Brain pericyte (primary cell): ENCODE results near the gene OPRL1.
"Not testable (repeated sequence)": the region's sequence is repeated elsewhere in the genome, so short reads cannot be mapped to it uniquely, and the experiment has no call there.

Experiments
- DNase-seq: peaks from one replicate; pipeline ENCODE4 v3.0.0-alpha.2; 2012; ENCODE audit warnings: low read depth, low spot score

The OPRL1 gene

DNA sequence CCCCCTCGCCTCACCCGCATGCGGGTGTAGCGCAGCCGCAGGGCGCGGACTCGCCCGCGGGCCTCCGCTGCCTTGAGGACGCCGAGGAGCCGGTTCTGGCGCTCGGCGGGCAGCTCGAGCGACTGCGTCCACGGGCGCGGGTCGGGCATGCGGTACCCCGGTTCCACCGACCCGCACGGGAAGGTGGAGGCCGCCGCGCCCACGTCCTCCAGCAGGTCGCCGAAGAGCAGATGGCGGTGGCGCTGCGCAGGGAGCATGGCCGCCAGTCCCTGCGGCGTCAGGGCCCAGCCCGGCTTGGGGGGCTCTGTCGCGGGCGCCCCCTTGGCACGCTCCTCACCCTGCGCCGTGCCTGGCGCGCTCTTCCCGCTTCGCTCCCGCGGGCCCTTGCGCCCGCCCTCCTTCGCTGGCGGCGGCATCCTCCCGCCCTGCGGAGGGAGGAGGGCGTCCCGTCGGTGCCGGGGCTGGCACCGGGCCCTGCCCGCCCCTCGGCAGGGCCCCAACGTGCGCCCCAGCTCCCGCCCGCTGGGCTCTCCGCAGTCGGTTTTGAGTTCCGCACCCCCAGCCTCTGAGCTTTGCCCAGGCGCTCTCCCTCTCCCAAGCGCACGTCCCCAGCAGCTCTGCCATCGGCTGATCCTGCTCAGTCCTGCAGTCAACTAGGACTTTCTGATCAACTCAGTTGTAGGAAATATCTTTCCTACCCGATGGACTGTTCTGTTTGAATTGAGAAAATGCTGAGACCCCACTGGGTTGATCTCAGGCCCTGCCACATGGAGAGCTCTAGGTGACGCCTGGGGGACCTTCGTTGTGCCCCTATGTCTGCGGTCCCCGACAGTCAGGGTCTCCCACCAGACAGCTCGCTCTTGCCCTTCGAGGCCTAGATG is 4.2 kb downstream of the OPRL1 start, which contains the start of gene LKAAEAR1:
Gene LKAAEAR1, minus strand, starts transcription at position 595 of the 881 bp plus-strand sequence. Its CDS starts 179 bp downstream, at position 416.
- no peak for DNase-seq

DNA sequence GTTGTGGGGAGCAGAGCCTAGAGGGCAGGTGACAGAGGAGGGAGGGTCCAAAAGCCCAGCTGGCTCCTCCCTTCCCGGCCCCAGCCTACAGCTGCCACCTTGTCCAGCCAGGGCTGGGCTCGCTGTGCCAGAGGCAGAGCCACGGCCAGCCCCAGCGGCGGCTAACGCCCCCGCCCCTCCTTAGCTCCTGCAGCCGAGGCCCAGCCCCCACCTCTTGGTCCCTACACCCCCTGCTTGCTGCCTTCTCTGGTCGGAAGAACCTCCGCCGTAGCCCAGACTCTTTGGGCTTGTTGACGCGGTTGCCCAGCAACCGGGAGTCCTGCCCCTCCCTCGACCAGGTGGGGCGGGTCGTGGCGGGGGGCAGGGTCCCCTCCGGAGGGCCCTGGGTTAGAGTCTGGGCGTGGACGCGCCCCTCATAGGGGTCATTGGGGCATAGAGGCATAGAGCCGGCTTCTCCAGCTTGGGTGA is 4.8 kb downstream of the OPRL1 start:
- no peak for DNase-seq

DNA sequence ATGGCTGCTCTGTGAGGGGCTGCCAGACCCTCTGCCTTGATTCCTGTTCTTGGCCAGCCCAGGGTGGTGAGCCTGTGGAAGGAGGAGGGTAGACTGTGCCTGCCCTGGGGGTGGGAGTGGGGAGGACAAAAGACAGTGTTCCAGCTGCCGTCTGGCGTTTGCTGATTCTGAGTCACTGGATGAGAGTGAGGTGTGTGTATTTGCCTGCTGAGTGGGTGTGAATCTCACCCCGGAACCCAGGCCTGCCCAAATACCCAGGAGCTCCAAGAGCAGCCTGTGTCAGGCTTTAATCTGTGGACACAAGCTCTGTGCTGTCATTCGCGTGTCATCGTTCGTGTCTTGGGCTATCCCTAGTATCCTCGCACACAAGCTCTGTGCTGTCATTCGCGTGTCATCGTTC is 6.9 kb downstream of the OPRL1 start:
- DNase-seq: no peak

DNA sequence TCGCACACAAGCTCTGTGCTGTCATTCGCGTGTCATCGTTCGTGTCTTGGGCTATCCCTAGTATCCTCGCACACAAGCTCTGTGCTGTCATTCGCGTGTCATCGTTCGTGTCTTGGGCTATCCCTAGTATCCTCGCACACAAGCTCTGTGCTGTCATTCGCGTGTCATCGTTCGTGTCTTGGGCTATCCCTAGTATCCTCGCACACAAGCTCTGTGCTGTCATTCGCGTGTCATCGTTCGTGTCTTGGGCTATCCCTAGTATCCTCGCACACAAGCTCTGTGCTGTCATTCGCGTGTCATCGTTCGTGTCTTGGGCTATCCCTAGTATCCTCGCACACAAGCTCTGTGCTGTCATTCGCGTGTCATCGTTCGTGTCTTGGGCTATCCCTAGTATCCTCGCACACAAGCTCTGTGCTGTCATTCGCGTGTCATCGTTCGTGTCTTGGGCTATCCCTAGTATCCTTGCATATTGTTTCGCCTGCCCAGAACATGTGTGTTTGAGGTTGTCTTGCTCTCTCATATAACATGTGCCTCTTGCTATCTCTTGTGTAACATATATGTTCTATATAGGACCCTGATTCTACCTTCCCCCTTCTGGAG is 7.4 kb downstream of the OPRL1 start:
- DNase-seq: not testable (repeated sequence)

DNA sequence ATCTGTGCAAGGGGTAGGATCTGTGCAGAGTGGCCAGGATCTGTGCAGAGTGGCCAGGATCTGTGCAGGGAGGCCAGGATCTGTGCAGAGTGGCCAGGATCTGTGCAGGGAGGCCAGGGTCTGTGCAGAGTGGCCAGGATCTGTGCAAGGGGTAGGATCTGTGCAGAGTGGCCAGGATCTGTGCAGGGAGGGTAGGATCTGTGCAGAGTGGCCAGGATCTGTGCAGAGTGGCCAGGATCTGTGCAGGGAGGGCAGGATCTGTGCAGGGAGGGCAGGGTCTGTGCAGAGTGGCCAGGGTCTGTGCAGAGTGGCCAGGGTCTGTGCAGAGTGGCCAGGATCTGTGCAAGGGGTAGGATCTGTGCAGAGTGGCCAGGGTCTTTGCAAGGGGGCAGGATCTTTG is 8.7 kb downstream of the OPRL1 start:
- DNase-seq: not testable (repeated sequence)

DNA sequence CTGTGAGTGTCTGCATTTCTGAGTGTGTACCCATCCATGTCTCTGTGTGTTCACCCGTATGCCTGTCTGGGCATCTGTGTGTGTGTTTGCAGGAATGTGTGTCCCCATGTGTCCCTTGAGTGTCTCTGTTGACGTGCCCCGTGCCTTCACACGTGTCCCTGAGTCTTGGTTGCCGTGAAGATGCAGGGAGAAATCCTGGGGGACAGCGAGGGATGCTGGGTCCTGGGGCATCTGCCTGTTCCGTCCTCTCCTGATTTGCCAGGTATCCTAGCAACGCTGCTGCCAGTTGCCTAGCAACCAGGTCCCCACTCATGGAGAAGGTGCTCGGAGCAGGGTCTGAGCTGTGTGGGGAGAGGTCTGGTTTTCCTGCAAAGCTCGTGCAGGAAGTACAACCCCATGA is 10.3 kb downstream of the OPRL1 start:
- no peak for DNase-seq

DNA sequence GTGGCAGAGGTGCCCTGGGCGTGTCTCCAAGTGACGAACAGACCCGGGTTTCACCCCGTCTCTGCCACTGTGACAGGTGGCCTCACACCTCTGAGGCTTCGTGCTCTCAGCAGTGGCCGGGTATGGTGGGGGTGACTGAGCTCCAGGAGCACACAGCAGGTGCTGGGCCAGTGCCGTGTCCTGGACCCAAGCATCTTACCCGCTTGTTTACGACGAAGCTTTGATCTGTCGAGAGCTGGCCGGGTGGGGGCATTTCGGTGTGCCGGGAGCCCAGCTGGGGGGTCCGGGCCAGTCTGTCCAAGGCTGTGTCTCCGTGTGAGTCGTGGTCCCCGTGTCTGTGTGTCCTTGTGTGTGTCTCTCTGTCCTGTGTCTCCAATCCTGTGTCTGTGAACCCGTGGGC is 11.5 kb downstream of the OPRL1 start:
- DNase-seq: no peak

DNA sequence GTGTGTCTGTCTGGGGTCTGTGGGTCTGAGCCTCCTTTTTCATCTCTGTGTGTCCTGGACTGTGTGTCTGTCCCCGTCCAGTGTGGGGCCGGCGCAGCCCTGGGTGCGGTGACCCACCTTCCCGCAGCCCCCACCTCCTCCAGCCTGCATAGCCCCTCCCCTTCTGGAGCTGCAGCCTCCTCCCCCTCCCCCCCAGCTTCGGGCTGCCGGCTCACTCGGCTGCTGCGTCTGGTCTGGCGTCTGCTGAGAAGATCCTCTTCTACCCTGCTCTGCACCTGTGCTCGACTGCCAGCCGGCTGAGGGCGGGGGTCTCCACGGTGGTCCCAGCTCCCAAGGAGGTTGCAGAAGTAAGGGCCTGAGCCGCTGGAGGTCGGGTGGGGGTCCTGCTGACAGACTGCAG is 11.9 kb downstream of the OPRL1 start:
- DNase-seq: no peak

DNA sequence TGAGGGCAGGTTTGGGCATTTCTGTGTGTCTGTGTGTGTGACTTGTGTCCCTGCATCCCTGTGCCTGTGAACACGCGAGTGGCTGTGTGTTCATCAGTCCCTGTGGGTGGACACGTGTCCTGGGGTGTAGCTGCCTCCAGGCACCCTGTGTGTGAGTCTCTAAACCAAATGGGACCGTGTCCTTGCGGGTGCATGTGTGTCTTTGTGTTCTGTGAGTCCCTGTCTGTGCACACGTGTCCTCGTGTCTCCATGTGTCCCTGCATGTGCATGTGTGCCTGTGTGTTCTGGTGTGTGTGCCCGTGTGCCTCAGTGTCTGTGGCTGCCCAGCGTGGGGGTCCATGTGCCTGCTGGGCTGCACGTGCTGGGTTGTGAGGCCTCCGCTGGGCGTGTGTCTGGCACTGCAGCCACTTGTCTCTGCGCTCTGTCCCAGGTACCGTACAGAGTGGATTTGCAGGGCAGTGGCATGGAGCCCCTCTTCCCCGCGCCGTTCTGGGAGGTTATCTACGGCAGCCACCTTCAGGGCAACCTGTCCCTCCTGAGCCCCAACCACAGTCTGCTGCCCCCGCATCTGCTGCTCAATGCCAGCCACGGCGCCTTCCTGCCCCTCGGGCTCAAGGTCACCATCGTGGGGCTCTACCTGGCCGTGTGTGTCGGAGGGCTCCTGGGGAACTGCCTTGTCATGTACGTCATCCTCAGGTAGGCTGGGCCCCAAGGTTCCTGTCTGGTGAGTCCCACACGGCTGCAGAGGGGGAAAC is 12.6 kb downstream of the OPRL1 start:
- DNase-seq: no peak

DNA sequence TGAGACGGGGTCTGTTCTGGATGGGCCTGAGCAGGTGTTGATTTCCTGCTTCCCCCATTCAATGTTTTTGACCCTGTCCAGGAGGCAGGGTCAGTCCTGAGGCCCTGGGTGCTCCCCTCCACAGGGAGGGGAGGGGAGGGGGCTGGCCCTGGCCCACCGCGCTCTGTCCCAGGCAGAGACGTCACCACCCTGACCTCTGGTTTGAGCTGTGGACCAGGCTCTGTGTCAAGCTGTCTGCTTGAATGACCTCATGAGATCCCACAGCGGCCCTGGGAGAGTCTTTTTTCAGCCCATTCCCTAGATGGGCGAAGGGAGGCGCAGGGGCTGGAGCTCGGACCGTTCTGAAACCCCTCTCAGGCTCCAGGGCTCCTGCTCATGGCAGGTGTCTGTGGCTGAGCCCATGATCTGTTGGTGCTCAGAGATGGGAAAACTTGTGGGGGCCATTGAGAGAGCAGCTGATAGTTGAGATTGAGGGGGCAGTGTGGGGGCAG is 13.2 kb downstream of the OPRL1 start:
- no peak for DNase-seq

DNA sequence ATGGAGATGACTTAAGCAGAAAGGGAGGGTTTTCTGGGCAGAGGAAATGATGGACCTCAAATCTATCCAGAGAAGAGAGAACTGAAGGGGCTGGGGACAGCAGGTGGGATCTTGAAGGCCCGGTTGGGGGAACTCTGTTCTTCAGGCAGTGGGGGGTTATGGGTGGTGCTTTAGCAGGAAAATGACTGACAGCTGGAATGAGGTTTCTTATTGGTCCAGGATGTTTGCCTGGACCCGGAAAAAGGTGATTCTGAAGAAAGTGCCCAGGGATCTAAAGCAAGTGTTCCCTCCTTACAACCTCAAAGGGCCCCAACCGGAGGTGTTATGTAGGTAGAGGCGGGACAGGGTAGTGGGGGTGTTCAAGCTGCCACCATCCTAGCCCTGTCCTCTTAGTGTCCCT is 15.6 kb downstream of the OPRL1 start:
- no peak for DNase-seq

DNA sequence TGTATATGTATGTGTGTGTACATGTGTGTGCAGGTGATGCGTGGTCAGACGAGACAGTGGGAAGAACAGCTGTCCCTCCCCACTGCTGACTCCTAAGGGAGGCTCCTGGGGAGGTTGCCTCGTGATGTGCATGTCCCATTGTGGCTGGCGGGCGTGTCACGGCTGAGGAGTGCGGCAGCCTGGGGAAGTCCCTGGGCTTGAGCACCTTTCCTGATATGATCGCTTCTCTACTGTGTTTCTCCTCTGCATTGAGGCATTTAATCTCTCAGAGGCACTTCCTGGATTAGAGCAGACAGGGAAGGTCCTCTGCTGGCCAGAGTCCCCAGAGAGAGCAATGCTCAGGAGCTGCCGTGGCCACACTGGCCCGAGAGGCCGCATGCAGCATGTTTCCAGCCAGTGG is 16.0 kb downstream of the OPRL1 start:
- DNase-seq: no peak

DNA sequence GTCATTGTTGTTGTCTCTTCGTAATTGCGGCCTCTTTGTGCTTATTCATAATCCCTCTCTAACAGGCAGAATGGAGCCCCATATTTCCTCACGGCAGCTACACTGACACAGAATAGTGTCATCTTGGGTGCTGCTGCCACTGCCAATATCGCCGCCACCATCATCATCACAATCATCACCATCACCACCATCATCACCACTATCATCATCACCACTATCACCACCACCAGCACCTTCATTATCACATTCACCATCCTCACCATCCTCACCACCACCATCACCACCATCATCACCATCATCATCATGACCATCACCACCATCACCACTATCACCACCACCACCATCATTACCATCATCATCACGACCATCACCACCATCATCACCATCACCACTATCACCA is 16.7 kb downstream of the OPRL1 start:
- DNase-seq: no peak

DNA sequence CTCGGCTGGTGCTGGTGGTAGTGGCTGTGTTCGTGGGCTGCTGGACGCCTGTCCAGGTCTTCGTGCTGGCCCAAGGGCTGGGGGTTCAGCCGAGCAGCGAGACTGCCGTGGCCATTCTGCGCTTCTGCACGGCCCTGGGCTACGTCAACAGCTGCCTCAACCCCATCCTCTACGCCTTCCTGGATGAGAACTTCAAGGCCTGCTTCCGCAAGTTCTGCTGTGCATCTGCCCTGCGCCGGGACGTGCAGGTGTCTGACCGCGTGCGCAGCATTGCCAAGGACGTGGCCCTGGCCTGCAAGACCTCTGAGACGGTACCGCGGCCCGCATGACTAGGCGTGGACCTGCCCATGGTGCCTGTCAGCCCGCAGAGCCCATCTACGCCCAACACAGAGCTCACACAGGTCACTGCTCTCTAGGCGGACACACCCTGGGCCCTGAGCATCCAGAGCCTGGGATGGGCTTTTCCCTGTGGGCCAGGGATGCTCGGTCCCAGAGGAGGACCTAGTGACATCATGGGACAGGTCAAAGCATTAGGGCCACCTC is 18.7 kb downstream of the OPRL1 start:
- no peak for DNase-seq

DNA sequence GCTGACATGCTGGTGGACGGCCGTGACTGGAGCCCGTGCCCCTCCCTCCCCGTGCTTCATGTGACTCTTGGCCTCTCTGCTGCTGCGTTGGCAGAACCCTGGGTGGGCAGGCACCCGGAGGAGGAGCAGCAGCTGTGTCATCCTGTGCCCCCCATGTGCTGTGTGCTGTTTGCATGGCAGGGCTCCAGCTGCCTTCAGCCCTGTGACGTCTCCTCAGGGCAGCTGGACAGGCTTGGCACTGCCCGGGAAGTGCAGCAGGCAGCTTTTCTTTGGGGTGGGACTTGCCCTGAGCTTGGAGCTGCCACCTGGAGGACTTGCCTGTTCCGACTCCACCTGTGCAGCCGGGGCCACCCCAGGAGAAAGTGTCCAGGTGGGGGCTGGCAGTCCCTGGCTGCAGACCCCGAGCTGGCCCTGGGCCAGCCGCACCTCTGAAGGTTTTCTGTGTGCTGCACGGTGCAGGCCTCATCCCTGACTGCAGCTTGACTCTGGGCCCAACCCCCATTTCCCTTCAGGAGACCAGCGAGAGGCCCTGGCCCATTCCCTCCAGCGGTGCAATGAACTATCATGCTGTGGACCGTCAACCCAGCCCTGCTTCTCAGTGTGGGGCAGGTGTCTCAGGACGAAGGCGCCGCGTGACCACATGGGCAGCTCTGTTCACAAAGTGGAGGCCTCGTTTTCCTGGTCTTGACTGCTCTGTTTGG is 19.4 kb downstream of the OPRL1 start:
- no peak for DNase-seq

DNA sequence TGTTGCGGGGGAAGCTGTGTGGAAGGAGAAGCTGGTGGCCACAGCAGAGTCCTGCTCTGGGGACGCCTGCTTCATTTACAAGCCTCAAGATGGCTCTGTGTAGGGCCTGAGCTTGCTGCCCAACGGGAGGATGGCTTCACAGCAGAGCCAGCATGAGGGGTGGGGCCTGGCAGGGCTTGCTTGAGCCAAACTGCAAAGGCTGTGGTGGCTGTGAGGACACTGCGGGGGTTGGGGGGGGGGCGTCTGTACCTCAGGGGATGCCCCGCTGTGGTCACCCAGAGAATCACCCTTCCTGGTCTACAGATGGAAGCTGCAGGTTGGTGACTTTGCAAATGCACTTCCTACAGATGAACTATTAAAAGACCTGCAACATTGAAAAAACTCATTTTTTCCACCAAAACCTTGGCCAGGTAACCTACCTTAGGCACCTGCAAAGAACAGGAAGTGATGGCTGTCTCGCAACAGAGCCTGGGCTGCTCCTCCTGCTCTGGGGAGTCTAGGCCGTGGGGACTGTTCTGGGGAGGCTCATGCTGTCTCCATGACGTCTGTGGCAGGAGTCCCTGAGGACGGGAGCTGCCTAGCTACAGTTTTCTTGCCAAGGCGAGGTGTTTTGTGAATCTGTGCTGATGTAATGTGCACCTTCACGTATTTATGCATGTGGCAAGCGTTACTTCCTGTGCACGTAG is 20.1 kb downstream of the OPRL1 start:
- DNase-seq: no peak

DNA sequence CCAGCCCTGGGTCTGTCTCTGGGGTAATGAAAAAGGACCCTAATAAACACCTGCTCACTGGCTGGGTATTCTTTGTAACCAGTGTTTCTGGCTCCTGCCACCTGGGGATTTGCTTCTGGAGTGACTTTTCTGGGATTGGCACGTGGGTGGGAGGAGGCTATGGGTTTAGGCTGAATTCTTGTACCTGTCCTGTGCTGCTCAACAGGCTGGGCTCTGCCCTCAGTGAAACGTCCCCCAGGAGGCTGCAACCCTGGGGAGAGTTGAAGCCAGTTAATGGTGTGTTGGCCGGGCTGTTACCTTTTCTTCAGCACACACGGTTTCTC is 20.6 kb downstream of the OPRL1 start:
- no peak for DNase-seq

DNA sequence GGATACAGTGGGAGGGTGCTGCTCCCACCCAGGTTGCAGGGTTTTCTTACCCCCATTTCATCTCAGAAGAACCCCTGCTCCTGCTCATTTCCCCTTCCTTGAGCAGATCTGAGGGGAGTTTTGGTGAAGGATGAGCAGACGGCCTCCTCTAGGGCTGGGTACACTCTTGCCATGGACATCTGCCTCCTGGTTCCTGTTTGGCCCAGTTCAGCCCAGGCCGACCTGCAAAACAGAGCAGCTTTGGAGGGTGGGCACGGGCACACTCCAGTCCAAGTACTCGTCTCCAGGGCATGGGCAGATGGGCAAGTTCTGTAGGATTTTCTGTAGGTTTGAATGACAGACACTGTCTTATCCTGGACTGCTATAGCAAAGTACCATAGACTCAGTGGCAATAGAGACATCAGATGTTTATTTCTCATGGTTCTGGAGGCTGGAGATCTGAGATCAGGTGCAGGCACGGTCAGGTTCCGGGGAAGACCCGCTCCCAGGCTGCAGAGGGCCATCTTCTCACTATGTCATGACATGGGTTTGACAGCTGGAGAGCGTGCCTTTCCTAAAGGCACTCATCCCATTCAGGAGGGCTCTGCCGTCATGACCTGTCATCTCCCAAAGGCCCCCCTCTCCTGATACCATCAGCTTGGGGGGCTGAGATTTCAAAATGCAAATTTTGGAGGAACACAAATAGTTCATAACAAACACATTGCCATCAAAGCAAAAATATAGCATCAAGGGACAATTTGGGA is 21.2 kb downstream of the OPRL1 start:
- DNase-seq: no peak

DNA sequence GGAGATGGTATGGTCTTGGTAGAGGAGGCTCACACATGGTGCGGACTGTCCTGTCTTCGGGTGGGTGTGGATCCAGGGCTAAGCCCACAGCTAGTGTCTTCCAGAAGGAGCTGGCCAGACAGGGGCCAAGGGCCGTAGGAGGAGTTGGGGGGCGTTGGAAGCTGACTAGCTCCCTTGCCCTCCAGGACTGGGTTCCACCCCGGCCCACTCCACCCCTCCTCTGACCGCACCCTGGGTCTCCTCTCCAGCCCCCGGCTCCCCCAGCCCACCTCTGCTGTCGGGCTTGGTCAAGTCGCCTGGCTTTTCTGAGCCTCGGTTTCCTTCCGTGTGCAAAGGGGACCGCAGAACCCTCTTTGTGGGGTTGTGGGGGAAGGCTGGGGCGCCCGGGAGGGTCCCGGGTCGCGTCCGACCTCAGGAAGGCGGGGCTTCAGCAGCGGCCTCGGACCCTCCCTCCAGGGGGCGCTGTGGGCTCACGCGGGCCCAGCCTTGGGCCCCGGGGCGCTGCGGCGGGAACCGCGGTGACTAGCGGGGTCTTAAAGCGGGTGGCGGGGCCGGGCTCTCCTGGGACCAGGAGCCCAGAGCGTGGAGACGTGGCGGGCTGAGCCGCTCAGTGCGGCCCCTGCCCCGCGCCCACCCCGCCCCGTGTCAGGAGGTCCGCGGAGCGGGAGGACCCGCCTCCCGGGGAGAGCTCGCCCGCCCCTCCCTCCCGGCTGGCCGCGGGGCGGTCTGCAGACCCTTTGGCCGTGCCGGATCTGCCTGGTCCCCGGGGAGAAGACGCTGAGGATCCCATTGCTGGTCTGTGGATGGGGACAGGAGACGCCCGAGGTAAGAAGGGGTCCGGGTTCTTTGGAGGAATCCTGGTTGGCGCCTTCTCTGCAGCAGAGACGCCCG is 22.1 kb downstream of the OPRL1 start:
- DNase-seq: no peak
